HG03097 (cell line): ENCODE data around the gene DCUN1D2.

Experiments used
- ATAC-seq: cut with Tn5 transposase; IDR thresholded peaks from one replicate; pipeline ENCODE4 v1.9.1; 2021; ENCODE audit not compliant: unreplicated experiment, low FRiP score

The DCUN1D2 gene

DNA sequence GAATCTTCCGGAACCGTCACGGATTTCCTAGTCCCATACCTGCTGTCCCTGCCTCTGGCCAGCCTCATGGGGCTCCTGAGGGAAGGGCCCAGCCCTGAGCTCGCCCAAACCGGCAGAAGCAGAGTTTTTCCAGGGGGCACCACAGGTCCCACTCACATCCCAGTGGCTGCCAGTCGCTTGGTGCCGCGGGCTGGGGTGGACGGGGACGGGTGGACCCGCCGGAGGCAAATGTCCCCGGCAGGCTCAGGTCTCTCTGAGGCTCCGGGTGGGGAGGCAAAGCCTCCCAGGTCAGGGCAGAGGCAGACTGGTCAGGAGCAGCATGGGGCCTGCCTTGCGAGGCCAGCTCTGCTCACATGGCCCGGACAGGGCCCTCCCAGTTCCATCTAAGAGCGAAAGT is 62.0 kb downstream of the DCUN1D2 start:
- no peak for ATAC-seq

DNA sequence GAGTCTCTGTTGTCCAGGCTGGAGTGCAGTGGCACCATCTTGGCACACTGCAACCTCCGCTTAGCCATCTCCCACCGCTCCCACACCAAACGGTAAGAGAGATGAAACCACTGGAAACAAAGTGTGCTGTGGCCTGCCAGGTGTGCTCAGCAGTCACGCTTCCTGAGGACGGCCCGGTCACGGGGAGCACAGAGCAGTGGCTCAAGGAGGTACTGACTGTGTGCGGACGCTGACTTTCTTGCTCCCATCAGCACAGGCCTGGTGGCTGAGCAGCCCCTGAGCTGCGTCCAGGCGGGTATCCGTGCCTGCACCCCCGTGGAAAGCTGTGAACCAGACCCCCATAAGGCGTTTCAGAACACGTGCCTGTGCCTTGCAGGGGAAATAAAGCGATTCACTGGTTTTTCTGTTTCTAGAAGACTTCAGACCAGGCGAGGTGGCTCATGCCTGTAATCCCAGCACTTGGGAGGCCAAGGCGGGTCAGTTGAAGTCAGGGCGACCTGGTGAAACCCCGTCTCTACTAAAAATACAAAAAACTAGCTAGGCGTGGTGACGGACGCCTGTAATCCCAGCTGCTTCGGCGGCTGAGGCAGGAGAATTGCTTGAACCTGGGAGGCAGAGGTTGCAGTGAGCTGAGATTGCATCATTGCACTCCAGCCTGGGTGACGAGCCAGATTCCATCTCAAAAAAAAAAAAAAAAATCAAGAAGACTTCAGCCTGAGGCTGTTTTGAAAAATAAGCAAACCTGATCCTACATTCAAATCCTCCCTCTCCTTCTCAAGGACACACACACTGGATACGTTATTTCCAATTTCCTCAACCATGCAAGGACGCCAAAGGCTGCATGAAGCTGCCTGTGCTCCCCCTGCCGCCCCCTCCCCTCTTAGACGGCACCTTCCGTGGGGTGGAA is 62.7 kb downstream of the DCUN1D2 start:
- ATAC-seq = no peak

DNA sequence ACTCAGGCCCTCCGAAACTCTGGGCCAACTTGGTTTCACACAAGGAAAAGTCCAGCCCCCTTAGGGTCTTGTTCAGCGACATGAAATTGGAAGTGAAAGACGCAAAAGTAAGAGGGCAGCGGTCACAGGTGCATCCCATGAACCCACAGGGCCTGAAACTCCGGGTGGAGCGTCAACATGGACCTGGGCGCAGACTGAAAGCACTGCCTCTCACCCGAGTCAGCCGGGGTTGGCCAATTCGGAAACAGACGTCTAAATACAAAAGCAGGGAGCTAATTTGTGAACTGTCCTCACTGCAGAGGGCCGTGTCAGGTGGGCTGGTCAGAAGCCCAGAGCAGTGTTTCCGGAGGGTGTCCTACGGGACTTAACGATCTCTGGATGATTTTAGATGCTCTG is 63.9 kb downstream of the DCUN1D2 start:
- no peak for ATAC-seq

DNA sequence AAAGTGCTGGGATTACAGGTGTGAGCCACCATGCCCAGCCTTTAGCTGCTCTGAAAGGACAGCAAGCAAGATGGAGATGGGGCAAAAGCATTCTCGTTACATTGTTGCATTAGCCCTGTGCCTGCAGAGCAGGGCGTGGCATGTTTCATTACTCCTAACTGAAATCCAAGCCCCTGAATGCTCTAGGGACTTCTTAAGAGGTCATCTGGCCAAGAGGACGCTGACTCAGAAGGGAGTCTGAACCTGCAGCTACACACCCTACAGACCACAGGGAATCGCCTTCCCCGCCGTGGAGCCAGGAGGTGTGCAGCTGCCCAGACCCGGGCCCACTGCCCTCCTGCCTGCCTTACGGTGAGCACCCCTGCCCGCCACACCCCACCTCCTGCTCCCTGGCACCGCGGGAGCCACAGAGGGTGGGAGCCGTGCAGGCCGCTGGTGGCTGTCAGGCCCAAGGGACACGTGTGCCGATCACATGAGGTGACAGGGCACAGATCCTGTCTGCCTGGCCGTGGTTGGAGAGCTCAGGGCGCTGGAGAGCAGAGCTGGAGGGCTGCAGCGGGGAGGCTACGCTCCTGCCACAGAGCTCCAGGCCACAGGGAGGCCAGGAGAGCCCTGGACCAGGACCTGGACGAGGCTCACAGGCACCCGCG is 64.4 kb downstream of the DCUN1D2 start:
- no peak for ATAC-seq

DNA sequence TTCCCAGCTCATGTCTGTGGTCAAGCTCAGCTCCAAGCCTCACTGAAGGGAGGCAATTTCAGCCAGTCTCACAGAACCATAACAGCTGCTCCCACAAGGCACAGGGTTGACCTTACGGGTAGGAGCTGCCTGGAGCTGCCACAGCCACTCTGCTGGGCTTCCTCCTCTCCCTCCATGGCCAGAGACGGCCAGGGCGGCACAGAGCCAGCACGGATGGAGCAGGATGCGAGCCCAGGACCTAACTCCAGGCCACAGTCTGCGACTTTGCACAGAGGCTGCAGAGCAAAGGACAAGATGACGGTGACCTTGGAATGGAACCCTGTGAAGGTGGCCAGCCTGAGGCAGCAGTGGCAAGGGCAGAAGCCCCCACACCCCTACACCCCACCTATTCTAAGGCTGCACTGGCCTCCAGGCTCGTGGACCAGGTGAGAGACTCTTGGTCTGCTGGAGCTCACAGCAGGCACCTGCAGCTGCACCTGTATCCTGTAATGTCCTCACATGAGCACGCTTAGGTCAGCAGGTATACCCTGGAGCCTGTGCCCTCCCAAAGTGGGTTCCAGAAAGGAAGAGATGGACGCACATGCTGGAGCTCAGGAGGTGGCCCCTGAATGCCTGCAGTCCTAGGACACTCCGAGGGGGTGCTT is 66.9 kb downstream of the DCUN1D2 start:
- ATAC-seq = no peak

DNA sequence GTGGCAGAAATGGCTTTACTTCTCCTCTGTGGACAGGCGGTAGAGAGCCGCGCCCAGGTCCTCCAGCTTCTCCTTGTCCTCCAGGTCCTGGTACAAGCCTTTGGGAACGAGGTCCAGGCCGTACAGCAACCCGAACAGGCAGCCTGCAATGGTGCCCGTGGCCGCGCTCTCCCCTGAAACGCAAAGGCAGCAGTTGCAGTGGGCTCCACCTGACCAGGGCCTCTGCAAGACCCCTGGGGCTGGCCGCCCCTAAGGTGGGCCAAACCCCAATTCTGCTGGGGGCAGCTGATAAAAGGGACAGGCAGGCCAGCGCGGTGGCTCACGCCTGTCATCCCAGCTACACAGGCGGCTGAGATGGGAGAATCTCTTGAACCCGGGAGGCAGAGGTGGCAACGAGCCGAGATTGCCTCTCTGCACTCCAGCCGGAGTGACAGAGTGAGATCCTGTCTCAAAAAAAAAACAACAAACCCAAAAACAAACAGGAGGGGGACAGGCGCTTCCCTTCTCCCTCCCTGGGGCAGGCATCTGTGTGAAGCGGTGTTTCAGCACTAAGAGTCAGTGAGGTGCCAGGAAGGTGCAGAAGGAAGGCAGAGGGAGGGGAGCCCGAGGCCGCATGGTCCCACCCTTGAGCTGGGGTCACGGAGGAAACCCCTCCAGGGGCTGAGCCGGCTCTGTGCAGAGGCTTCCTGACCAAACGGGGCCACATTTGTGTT is 67.5 kb downstream of the DCUN1D2 start:
- ATAC-seq = no peak

DNA sequence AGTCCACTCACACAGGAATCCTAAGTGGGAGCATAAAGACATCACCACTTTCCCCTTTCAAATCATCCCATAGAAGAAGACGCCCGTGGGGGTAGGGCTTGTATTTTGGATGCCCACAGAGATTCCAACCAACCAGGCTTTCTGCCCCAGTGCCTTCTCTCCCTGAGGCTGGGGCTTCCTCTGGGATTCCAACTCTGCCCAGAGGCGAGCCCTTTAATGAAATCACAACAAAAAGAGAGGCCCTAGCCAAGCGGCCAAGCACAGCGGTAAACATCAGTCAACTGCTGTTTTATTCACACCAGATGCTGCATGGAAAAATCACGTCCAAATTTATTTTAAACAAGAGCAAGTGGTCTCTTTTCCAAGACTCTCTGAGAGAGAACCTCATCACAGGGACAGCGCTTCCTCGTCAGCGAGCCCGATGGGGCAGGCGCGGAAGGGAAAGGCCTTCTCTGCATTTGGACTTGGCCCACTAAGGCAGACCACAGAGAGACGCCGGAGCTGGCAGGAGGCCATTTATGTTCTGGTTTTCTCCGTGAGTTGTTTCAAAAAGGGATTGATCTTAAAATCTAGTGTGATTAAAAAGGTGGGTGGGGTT is 68.7 kb downstream of the DCUN1D2 start:
- no peak for ATAC-seq

DNA sequence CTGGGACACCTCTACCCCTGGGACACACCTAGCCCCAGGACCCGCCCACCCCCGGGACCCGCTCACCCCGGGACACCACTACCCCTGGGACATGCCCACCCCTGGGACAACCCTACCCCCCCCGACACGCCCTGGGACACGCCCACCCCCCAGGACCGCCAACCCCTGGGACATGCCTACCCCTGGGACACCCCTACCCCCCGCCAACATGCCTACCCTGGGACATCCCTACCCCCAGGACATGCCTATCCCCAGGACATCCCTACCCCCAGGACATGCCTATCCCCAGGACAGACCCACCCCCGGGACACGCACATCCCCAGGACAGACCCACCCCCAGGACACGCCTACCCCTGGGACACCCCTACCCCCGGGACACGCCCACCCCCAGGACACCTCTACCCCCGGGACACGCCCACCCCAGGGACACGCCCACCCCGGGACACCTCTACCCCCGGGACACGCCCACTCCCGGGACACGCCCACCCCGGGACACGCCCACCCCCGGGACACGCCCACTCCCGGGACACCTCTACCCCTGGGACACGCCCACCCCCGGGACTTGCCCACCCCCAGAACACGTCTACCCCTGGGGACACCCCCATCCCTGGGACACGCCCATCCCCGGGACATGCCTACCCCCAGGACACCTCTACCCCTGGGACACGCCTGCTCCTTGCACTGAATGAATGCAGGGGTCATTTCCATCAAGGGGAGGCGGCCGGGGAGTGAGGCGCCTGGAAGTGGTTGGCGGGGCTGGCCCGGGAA is 69.5 kb downstream of the DCUN1D2 start:
- no peak for ATAC-seq

DNA sequence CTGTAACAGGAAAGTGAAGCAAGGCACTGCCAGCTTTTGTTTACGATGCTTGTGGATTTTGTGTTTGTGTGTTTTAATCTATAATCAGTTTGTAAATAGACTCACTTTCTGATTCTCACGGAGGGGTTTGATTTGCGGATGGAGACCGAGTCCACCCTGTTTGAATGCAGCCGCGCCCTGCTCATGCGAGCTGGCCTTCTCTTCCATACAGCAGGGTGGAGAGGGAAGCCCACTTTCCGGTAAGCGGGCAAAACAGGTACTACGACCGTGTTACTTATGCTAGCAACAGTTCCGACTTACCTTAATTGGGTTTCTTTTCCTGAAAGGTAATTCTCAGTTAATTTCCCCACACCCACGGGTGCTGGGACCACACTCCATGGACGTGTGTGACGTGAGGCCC is 70.3 kb downstream of the DCUN1D2 start:
- ATAC-seq = no peak

DNA sequence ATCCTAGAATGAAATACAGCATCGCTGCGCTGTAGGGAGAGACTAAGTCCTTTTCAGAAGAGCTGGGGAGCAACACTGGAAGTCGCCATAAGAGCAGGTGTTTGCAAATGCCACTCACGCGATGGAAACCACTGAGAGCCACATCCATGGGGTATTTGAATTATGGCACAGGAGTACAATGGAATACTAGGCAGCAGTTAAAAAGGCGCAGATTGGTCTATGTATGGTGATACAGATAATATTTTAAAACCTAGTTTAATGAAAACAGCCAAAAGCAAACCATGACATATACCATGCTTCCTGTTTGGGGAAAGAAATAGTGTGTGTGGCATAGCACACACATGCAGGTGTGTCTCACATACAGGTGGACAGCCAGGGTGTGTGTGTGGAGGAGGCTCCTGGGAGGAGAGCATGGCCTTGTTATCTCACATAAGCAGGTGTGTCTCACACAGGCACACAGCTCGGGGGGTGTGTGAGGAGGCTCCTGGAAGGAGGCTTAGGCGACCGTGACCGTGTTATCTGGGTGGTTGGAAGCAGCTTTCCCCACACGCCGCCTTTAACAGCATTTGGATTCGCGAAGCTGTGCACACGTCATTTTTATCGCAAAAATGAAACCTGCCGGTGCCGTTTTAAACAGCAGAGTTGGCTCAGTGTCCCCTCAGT is 70.8 kb downstream of the DCUN1D2 start:
- ATAC-seq = no peak

DNA sequence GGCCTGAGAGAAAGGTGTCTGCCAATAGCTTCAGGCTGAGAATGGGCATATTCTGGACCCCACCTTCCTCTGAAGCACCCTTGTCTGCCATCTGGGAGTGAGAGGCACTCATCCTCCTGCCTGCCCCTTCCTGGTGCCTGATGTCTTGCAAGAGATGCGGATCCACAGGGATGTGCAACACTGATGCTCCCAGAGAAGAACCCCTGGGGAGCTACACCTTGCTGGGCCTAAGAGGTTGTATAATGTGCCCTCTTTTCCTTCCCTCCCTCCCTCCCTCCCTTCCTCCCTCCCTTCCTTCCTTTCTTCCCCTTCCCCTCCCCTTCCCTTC is 71.8 kb downstream of the DCUN1D2 start:
- no peak for ATAC-seq

DNA sequence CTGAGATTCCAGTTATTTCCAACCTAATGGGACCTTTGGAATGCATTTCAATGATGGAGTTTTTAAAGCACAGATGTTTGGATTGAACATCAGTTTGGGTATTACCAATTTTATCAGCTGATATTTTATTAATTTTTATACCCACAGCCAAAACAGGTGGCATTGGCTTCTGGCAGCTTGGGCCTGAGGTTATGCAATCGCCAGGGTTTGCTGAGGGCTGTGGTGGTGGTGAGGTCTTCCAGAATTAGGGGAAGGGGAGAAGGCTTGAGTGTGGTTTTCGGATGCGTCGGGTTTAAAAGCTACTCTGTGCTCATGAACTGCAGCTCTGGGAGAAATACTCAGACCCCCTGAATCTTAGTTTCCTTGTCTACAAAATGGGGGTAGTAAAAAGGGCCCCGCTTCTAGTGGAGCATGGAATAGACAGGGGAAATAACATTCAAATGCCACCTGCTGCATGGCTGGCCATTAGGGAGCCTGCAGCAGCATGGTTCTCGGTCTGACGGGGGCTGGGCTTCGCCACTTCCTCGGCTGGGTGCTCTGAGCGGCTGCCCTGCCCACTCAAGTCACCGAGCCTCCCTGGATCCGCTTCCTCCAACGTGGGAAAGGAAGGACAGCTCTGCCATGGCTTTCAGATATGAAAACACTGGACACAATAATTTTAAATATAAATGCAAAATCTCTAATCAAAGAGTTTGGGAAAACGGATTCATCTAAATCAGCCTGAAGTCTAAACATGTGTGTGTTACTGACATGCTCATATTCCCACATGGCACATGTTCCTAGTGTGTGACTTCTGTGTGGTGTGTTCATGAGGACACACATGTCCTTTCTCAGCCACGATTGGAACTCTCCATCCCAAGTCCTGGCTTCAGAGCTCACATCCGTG is 72.4 kb downstream of the DCUN1D2 start:
- no peak for ATAC-seq

DNA sequence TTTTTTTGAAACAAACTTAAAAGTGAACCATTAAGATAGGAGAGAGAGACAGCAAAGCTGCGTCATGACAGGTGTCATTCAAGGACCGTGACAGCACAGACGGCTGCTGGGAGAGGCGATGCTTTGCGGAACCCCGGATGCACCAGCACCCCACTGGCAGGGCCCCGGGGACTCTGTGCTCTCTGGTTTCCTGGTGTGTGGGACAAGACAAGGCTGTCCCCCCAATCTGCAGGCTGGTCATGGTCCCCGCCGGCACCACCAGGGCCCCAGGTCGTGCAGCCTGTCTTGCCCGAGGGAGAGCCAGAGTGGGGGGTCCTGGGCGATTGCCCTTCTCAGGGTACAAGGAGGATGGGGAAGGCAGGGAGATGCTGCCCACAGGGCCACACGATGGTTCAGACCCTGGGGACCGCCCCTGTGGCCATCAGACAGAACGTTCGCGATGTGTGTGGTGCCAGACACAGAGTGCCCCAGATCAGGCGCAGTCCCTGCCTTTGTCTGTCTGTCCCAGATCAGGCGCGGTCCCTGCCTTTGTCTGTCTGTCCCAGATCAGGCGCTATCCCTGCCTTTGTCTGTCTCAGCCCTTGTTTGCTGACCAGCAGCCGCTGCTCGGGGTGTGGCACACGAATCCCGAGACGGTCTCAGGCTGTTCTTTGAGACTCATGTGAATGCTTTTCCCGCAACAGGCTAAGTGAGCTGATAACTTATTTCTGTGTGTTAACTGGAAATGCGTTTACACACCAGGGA is 73.3 kb downstream of the DCUN1D2 start:
- ATAC-seq = no peak

DNA sequence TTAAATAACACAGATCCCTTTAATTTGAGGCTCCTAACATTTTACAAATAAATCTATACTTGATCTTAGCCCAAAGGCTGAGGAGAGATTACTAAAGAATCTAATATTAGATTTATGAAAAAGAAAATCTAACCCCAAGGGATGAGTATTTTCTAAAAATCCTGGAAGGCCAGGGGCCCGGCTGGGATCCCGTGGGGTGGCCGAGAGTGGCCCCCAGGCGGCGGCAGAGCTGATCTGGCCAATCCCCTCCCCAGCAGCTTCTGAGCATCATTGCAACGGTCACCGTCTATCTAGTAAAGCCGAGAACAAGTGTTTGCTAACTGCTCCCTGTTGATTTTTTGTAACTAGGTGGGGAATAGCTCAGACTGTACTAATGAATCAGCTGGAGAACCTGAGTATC is 74.7 kb downstream of the DCUN1D2 start:
- ATAC-seq = no peak

DNA sequence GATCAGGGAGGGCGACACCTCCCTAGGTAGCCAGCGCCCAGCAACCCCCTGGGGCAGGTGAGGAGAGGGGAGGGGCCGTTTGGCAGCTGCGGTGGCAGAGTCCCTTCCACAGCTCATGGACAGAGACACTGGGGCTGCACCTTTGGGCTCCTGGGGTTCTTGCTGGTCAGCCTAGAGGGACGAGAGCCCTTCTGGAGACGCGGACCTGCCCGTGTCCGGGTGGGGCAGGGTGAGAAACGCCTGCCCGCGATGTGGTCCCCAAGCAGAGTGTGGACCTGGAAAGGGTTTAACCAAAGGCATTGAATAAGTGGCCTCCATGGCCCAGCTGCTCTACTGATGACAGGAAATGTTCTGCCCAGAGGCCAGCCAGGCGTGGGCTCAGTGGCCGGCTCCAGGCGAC is 75.5 kb downstream of the DCUN1D2 start:
- no peak for ATAC-seq

DNA sequence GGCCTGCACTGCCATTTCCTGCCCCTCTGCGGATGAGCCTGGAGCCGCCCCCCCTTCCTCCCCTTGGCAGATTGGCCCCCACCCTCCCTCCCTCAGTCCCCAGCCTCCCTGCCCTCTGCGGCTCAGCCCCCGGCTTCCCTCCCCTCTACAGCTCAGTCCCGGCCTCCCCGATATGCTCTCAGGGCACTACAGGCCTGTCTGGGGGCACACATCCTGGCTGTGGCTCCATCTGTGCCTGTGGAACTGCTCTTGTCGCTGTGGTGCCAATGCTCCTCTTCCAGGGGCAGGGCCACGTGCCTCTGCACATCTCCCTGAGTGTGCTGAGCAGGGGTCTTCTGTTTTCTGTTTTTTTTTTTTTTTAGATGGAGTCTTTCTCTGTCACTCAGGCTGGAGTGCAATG is 76.2 kb downstream of the DCUN1D2 start:
- ATAC-seq = no peak

DNA sequence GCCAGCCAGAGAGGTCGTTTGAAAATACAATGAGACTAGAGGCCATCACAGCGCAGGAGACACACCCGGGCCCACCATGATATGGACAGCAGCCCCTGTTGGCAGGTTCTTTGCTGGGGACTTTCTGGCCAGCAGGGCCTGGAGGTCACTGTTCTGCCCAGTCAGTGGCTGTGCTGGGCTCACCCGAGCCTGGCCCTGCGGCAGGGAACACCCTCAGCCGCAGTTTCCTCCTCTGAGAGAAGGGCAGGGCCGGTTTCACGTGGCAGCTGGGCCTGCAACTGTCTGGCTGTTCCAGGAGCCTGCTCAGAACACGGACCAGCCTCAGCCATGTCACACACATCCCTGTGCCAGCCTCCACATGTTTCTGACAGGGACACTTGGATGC is 76.6 kb downstream of the DCUN1D2 start:
- ATAC-seq = no peak
